Endothelial cell of umbilical vein (primary cell): Measurements from ENCODE around the gene RSPH6A. TPM values are rescaled to one million over a fixed set of nuclear protein-coding genes. Genes with fewer than 3 reads are reported as not detected.
A peak's percentile ranks its signal among the peaks of the same experiment; 100 is the strongest.

Experiments used
- BruUV-seq: library from RNA; stranded (reverse); fragments of 400-500 nt; replicated peaks from 2 replicates; lab custom pipeline; 2021; lab: Mats Ljungman, UMichigan
- CTCF ChIA-PET: fragments of 300-600, 350-600 bp; sonication (Branson Sonifier 250); formaldehyde crosslinking; loops from one replicate; lab custom pipeline; 2021; ENCODE audit warnings: antibody characterized with exemption, inconsistent platforms; lab: Charles Lee
- POLR2A ChIA-PET: fragments of 300-600, 350-600 bp; sonication (Branson Sonifier 250); formaldehyde crosslinking; loops from one replicate; lab custom pipeline; 2021; ENCODE audit warnings: antibody characterized with exemption, inconsistent platforms; lab: Charles Lee
- DNase-seq: peaks from one replicate; pipeline ENCODE4 v3.0.0-alpha.2; 2011; ENCODE audit warnings: low read depth, low spot score
- FAIRE-seq: peaks from 2 replicates; lab custom pipeline; 2011; peaks lifted over from hg19 to GRCh38; lab: Jason Lieb, UNC
- H2AFZ ChIP-seq: 2 replicates; pipeline ENCODE4 v1.6.0; 2012; ENCODE audit warnings: low read depth, low read length, control low read depth, inconsistent platforms
- H3K27ac ChIP-seq: 2 replicates; pipeline ENCODE4 v1.5.1; 2011; ENCODE audit warnings: low read depth, mild to moderate bottlenecking, control low read depth, low read length, moderate library complexity; ENCODE audit not compliant: insufficient read depth
- H3K27me3 ChIP-seq, 2 experiments: 2 replicates each; pipeline versions ENCODE4 v1.6.0 to v1.6.1; 2011; ENCODE audit warnings: low read length in 2 of 2, mixed read lengths in 1 of 2; ENCODE audit not compliant: control insufficient read depth in 2 of 2, insufficient read depth in 2 of 2
- H3K36me3 ChIP-seq, 2 experiments: 2 replicates in 1 of 2; 3 replicates in 1 of 2; pipeline ENCODE4 v1.5.1; 2011; ENCODE audit warnings: low read length in 2 of 2, mild to moderate bottlenecking in 1 of 2, moderate library complexity in 1 of 2; ENCODE audit not compliant: control insufficient read depth in 2 of 2, insufficient read depth in 2 of 2; ENCODE audit errors: extremely low read depth in 1 of 2
- H3K4me1 ChIP-seq: 3 replicates; pipeline ENCODE4 v1.5.1; 2011; ENCODE audit warnings: mild to moderate bottlenecking, low read length; ENCODE audit not compliant: control insufficient read depth, insufficient read depth; ENCODE audit errors: extremely low read depth
- H3K4me2 ChIP-seq: 2 replicates; pipeline ENCODE4 v1.6.1; 2011; ENCODE audit warnings: low read length, control low read depth, mixed read lengths; ENCODE audit not compliant: insufficient read depth
- H3K4me3 ChIP-seq, 3 experiments: fragments of 200-600 bp in 1 of 3; sonication (generic), shearing (Covaris generic) in 1 of 3; replicated peaks in 1 of 3; 2 replicates each; pipeline ENCODE4 v1.5.1; 2011 to 2016; ENCODE audit warnings: control low read depth in 3 of 3, low read length in 3 of 3, mild to moderate bottlenecking in 2 of 3, inconsistent platforms in 1 of 3, low read depth in 1 of 3, moderate library complexity in 1 of 3; ENCODE audit not compliant: insufficient read depth in 1 of 3
- H3K79me2 ChIP-seq: 2 replicates; pipeline ENCODE4 v1.6.0; 2012; ENCODE audit warnings: low read length, inconsistent platforms; ENCODE audit not compliant: control insufficient read depth, insufficient read depth
- H3K9ac ChIP-seq: replicated peaks from 2 replicates; pipeline ENCODE3; 2011; ENCODE audit warnings: low read length, control low read depth; ENCODE audit not compliant: insufficient read depth; ENCODE audit errors: extremely low read depth
- H3K9me1 ChIP-seq: replicated peaks from 3 replicates; pipeline ENCODE4 v1.6.0; 2011; ENCODE audit warnings: mild to moderate bottlenecking, low read length; ENCODE audit not compliant: control insufficient read depth, insufficient read depth; ENCODE audit errors: extremely low read depth
- H3K9me3 ChIP-seq: replicated peaks from 2 replicates; pipeline ENCODE4 v1.5.1; 2012; ENCODE audit warnings: low read length, inconsistent platforms; ENCODE audit not compliant: control insufficient read depth, insufficient read depth
- H4K20me1 ChIP-seq: replicated peaks from 2 replicates; pipeline ENCODE3; 2011; ENCODE audit warnings: mild to moderate bottlenecking, low read length; ENCODE audit not compliant: control insufficient read depth, insufficient read depth; ENCODE audit errors: extremely low read depth
- FOS ChIP-seq: IDR thresholded peaks from 2 replicates; pipeline ENCODE4 v1.6.1; 2011; ENCODE audit warnings: mild to moderate bottlenecking, low read length, moderate library complexity, borderline replicate concordance; ENCODE audit not compliant: insufficient read depth
- GATA2 ChIP-seq: IDR thresholded peaks from 2 replicates; pipeline ENCODE4 v1.7.0; 2011; ENCODE audit warnings: low read depth, mild to moderate bottlenecking, moderate library complexity, mixed read lengths, low read length; ENCODE audit not compliant: insufficient read length, insufficient read depth
- JUN ChIP-seq: IDR thresholded peaks from 2 replicates; pipeline ENCODE4 v1.6.1; 2011; ENCODE audit warnings: borderline replicate concordance, low read depth; ENCODE audit not compliant: insufficient read length, insufficient read depth
- MYC ChIP-seq: IDR thresholded peaks from one replicate; pipeline ENCODE4 v1.6.1; 2011; ENCODE audit warnings: mild to moderate bottlenecking, low read depth, low read length
- POLR2A ChIP-seq: IDR thresholded peaks from 2 replicates; pipeline ENCODE4 v1.6.1; 2012; ENCODE audit warnings: low read depth, mild to moderate bottlenecking, control low read depth, low read length
- dilution Hi-C: fragments of 300-500 bp; cut with MboI; formaldehyde crosslinking; loops from one replicate; pipeline ENCODE4 v1.15.0; 2019; ENCODE audit warnings: low sequenced_read_pairs; ENCODE audit not compliant: extremely low pct_ligation_motif_present
- intact Hi-C: fragments of 100-400 bp; cut with micrococcal nuclease; formaldehyde crosslinking; loops from one replicate; pipeline ENCODE4 v1.10.0; 2022
- polyA plus RNA-seq, 4 experiments: library from polyadenylated mRNA; depleted of rRNA in 3 of 4; stranded (reverse) in 3 of 4; unstranded in 1 of 4; fragments of >200 nt; gene quantifications; 2 replicates each; pipeline versions ENCODE4 v1.2.1 to v1.2.3, GENCODE V29; 2011 to 2012; ENCODE audit warnings: missing spikeins in 1 of 4
- total RNA-seq: library from RNA; stranded (reverse); gene quantifications from 2 replicates; pipeline ENCODE4 v1.2.3, GENCODE V29; 2021
- TF ChIP-seq, protein P1 (sequence below), 2 donors: IDR thresholded peaks; 1 replicate in 1 of 2; 2 replicates in 1 of 2; pipeline ENCODE4 v1.5.1; 2011; ENCODE audit warnings: low read length in 2 of 2, mild to moderate bottlenecking in 2 of 2, moderate library complexity in 2 of 2, control low read depth in 1 of 2, inconsistent platforms in 1 of 2, low read depth in 1 of 2; ENCODE audit not compliant: insufficient read depth in 1 of 2; ENCODE audit errors: extremely low read depth in 1 of 2

The RSPH6A gene
- total and polyA plus RNA-seq, 2 donors (not counting 3 experiments of a cell fraction or from before 2014, with no cell fraction given), result 0.03 to 0.62 TPM

DNA sequence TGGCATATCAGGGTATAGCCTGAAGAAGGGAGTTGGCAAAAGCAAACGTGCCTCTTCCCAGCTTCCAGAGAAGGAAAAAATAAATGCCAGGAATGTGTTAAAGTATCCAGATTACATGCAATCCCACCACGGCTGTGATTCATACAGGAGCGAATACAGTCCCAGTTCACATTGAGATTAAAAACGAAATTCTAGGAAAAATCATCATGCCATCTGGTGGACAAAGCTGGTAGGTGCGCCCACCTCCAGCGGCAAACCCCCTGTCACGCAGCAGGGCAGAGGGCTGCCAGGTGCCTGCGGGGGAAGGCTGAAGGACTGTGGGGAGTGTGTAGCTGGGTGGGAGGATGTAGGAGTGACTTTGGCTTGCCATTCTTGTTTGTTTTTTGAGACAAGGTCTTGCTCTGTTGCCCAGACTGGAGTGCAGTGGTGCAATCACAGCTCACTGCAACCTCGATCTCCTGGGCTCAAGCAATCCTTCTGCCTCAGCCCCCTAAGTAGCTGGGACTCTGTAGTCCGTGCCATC lies 16.1 kb downstream of the RSPH6A start:
- no peaks in the 10 kb centered on the region for H3K36me3 ChIP-seq
- peak; percentile 79 for DNase-seq
- TF ChIP-seq MYC, result no peak
- TF ChIP-seq JUN, result no peak
- TF ChIP-seq POLR2A, result no peak
- TF ChIP-seq, protein P1, sequence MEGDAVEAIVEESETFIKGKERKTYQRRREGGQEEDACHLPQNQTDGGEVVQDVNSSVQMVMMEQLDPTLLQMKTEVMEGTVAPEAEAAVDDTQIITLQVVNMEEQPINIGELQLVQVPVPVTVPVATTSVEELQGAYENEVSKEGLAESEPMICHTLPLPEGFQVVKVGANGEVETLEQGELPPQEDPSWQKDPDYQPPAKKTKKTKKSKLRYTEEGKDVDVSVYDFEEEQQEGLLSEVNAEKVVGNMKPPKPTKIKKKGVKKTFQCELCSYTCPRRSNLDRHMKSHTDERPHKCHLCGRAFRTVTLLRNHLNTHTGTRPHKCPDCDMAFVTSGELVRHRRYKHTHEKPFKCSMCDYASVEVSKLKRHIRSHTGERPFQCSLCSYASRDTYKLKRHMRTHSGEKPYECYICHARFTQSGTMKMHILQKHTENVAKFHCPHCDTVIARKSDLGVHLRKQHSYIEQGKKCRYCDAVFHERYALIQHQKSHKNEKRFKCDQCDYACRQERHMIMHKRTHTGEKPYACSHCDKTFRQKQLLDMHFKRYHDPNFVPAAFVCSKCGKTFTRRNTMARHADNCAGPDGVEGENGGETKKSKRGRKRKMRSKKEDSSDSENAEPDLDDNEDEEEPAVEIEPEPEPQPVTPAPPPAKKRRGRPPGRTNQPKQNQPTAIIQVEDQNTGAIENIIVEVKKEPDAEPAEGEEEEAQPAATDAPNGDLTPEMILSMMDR (IDR thresholded peaks at IDR 0.05; ENCODE audit: extremely low read depth in 1 of 2, insufficient read depth in 1 of 2, low read depth in 1 of 2, low read length in 2 of 2), result peak; percentile 70 to 77
- H3K9me1 ChIP-seq, result no peaks in the 10 kb centered on the region
- dilution Hi-C loops, result no loop called here
- H3K9me3 ChIP-seq, result no peaks in the 10 kb centered on the region
- no peak overlapping the region for H3K9ac ChIP-seq
- CTCF ChIA-PET, result interaction anchor here (0.7 to 5.7 kb wide), 23 partner anchors 9 to 230 kb away, joined by 3 to 125 read pairs (median 4); partner anchors contain the start of genes DMPK, FBXO46, IRF2BP1 and SIX5
- FAIRE-seq, result peak; percentile 87
- BruUV-seq, result no TSS peak
- no peaks in the 10 kb centered on the region for H3K4me1 ChIP-seq
- H3K4me3 ChIP-seq, result no peak overlapping the region
- no peak overlapping the region for H3K4me2 ChIP-seq
- H3K79me2 ChIP-seq, result no peaks in the 10 kb centered on the region
- H3K27me3 ChIP-seq, result no peaks in the 10 kb centered on the region
- intact Hi-C loops, result loop anchor here (1.0 kb wide), 1 partner anchor 29 kb away; no protein-coding TSS in a partner anchor
- no peak overlapping the region for H2AFZ ChIP-seq
- no peak overlapping the region for H3K27ac ChIP-seq
- POLR2A ChIA-PET, result interaction anchor here (1.2 kb wide), 1 partner anchor 30 kb away, joined by 3 read pairs; the partner anchor contains the start of gene SIX5
- H4K20me1 ChIP-seq, result no peaks in the 10 kb centered on the region

DNA sequence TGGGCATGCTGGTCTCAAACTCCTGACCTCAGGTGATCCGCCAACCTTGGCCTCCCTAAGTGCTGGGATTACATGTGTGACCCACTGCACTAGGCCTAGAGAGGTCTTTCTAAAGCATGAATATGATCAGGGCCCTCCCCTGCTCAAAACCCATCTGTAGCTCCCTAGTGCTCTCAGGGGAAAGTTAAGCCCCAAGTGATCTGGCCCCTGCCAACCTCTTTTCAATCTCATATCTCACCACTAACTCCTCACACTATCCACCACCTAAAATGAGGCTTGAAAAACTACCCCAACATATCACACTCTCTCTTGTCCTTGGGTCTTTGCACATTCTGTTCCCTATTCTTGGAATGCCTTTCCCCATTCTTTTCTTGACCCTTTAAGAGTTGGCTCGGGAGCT lies 20.5 kb downstream of the RSPH6A start:
- H3K9ac ChIP-seq, result no peak overlapping the region
- H4K20me1 ChIP-seq, result no peaks in the 10 kb centered on the region
- no TSS peak for BruUV-seq
- DNase-seq (no peak), FAIRE-seq (no peak)
- TF ChIP-seq MYC, result no peak
- TF ChIP-seq, protein P1 (IDR thresholded peaks at IDR 0.05; ENCODE audit: extremely low read depth in 1 of 2, insufficient read depth in 1 of 2, low read depth in 1 of 2, low read length in 2 of 2), result no peak
- TF ChIP-seq GATA2, result no peak
- TF ChIP-seq FOS, result no peak
- no peaks in the 10 kb centered on the region for H3K36me3 ChIP-seq
- no peak overlapping the region for H3K4me2 ChIP-seq
- intact Hi-C loops (no loop called here), dilution Hi-C loops (no loop called here)
- ChIA-PET POLR2A (no interaction called here), CTCF (interaction anchor here (0.9 to 4.4 kb wide), 3 partner anchors 12 to 25 kb away, joined by 4 to 17 read pairs (median 6); partner anchors contain the start of genes DMPK and SIX5)
- peaks cover 16% of the 10 kb centered on the region for H3K4me1 ChIP-seq
- no peaks in the 10 kb centered on the region for H3K9me3 ChIP-seq
- peaks cover 18% of the 10 kb centered on the region for H3K79me2 ChIP-seq
- no peak overlapping the region for H2AFZ ChIP-seq
- no peaks in the 10 kb centered on the region for H3K27me3 ChIP-seq
- no peaks in the 10 kb centered on the region for H3K9me1 ChIP-seq
- H3K27ac ChIP-seq, result no peak overlapping the region
- no peak overlapping the region for H3K4me3 ChIP-seq
